Lower leg skin (tissue), 3 donors: Measurements from ENCODE around the gene PCDHGC4.

ENCODE experiments used
- POLR2A ChIP-seq, 2 donors: fragments of 450-650 bp; IDR thresholded peaks; one replicate each; pipeline ENCODE4 v1.6.1; 2016 to 2017; ENCODE audit warnings: antibody characterized with exemption in 2 of 2, mild to moderate bottlenecking in 1 of 2, moderate library complexity in 1 of 2
- TF ChIP-seq, protein P1 (sequence below), 3 donors: fragments of 450-650 bp; IDR thresholded peaks; one replicate each; pipeline ENCODE4 v1.5.1; 2016; ENCODE audit warnings: antibody characterized with exemption in 3 of 3, mild to moderate bottlenecking in 3 of 3, moderate library complexity in 2 of 3

DNA sequence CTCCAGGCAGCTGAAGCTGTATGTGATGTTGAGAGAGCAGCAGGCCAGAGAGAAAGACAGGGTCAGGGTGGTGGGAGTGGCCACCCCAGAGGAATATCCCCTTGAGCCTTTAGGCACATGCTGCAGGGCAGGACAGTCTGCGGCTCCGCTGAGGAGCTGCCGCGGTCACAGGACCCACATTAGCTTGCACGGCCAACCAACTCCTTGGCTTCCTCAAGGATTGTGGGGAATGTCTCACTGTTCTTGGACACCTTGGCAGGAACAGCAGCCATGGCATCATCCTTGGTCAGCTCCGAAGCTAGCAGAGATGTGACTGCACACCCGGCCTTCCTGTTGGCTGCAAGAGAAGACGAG is 31.8 kb downstream of the PCDHGC4 start:
- TF ChIP-seq POLR2A (IDR thresholded peaks at IDR 0.05): no peak
- TF ChIP-seq, protein P1, sequence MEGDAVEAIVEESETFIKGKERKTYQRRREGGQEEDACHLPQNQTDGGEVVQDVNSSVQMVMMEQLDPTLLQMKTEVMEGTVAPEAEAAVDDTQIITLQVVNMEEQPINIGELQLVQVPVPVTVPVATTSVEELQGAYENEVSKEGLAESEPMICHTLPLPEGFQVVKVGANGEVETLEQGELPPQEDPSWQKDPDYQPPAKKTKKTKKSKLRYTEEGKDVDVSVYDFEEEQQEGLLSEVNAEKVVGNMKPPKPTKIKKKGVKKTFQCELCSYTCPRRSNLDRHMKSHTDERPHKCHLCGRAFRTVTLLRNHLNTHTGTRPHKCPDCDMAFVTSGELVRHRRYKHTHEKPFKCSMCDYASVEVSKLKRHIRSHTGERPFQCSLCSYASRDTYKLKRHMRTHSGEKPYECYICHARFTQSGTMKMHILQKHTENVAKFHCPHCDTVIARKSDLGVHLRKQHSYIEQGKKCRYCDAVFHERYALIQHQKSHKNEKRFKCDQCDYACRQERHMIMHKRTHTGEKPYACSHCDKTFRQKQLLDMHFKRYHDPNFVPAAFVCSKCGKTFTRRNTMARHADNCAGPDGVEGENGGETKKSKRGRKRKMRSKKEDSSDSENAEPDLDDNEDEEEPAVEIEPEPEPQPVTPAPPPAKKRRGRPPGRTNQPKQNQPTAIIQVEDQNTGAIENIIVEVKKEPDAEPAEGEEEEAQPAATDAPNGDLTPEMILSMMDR (IDR thresholded peaks at IDR 0.05): no peak
